Calu3 (cell line): ENCODE measurements around the gene ALK. TPM values are rescaled to one million over a fixed set of nuclear protein-coding genes. Genes with fewer than 3 reads are reported as not detected.

Experiments
- BruUV-seq: library from RNA; stranded (reverse); fragments of 400-500 nt; replicated peaks from 2 replicates; lab custom pipeline; 2021; lab: Mats Ljungman, UMichigan
- CTCF ChIA-PET: fragments of 300-600 bp; sonication (Branson Sonifier 250); formaldehyde crosslinking; loops from one replicate; lab custom pipeline; 2022; ENCODE audit warnings: antibody characterized with exemption; lab: Charles Lee
- DNase-seq: peaks from one replicate; pipeline ENCODE4 v3.0.0; 2022
- H3K27ac Mint-ChIP-seq: one replicate; pipeline ENCODE4 v1.8.0; 2022; ENCODE audit warnings: mixed read lengths; ENCODE audit not compliant: unreplicated experiment
- H3K27me3 Mint-ChIP-seq: one replicate; pipeline ENCODE4 v1.8.0; 2022; ENCODE audit warnings: mixed read lengths; ENCODE audit not compliant: unreplicated experiment
- H3K36me3 Mint-ChIP-seq: one replicate; pipeline ENCODE4 v1.8.0; 2022; ENCODE audit warnings: mild to moderate bottlenecking, moderate library complexity, mixed read lengths; ENCODE audit not compliant: insufficient read depth, unreplicated experiment
- H3K4me1 Mint-ChIP-seq: one replicate; pipeline ENCODE4 v1.8.0; 2022; ENCODE audit warnings: mild to moderate bottlenecking, low read depth, mixed read lengths; ENCODE audit not compliant: unreplicated experiment
- H3K4me3 Mint-ChIP-seq: one replicate; pipeline ENCODE4 v1.8.0; 2022; ENCODE audit warnings: mild to moderate bottlenecking, low read depth, moderate library complexity, mixed read lengths; ENCODE audit not compliant: unreplicated experiment
- H3K9me3 Mint-ChIP-seq: one replicate; pipeline ENCODE4 v1.8.0; 2022; ENCODE audit warnings: low read depth, mixed read lengths; ENCODE audit not compliant: unreplicated experiment
- CTCF ChIP-seq: fragments of 200-600 bp; IDR thresholded peaks from one replicate; pipeline ENCODE4 v1.8.0; 2022; ENCODE audit warnings: antibody characterized with exemption; ENCODE audit not compliant: unreplicated experiment
- intact Hi-C: fragments of 100-400 bp; cut with micrococcal nuclease; formaldehyde crosslinking; loops from one replicate; pipeline ENCODE4 v1.10.0; 2022; ENCODE audit not compliant: unreplicated experiment
- total RNA-seq: library from RNA; stranded (reverse); gene quantifications from 2 replicates; pipeline ENCODE4 v1.2.3, GENCODE V29; 2022

Gene ALK
- total RNA-seq, 1 experiment from 2014 or later, result not detected

DNA sequence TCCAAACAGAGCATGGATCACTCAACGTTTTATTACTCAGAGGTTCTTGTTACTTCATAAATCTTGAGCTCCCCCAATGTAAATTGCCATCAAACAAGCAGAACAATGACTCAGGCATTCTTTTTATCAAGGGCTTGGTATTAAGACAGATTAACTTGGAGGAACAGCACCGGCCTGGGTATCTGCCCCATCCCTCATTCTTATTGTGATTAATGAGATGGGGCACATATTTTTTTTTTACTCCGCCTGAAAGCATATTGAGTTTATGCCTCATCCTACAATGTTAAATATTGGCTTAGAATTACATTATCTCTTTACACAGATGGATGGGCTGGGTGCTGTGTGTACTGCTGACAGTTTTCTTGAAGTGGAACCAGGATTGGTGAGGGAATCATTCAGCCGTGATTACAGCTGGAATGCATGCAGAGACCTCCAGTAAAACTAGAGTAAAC, 418.9 kb downstream of the ALK start:
- intact Hi-C loops, result no loop called here
- Mint-ChIP-seq H3K27me3 (peaks cover 14% of the 10 kb centered on the region), H3K4me3 (no peak overlapping the region), H3K4me1 (no peaks in the 10 kb centered on the region), H3K36me3 (peaks cover 4% of the 10 kb centered on the region), H3K27ac (no peak overlapping the region), H3K9me3 (no peaks in the 10 kb centered on the region)
- no peak for TF ChIP-seq CTCF
- CTCF ChIA-PET, result no interaction called here
- BruUV-seq, result no TSS peak
- DNase-seq, result no peak

- DNase-seq, result no peak
- no peaks in the 10 kb centered on the region for H3K4me1 Mint-ChIP-seq
- no peak overlapping the region for H3K4me3 Mint-ChIP-seq
- peaks cover 35% of the 10 kb centered on the region for H3K27me3 Mint-ChIP-seq
- H3K27ac Mint-ChIP-seq, result no peak overlapping the region
- H3K36me3 Mint-ChIP-seq, result no peaks in the 10 kb centered on the region
- no TSS peak for BruUV-seq
- no peaks in the 10 kb centered on the region for H3K9me3 Mint-ChIP-seq
- intact Hi-C loops, result no loop called here
- TF ChIP-seq CTCF, result no peak
- CTCF ChIA-PET, result no interaction called here
Measured at GRCh38 chr2:29497375-29497774, 424.0 kb downstream of the ALK start.

- no peak for TF ChIP-seq CTCF
- CTCF ChIA-PET, result no interaction called here
- DNase-seq, result no peak
- no peaks in the 10 kb centered on the region for H3K9me3 Mint-ChIP-seq
- H3K4me3 Mint-ChIP-seq, result no peak overlapping the region
- H3K27ac Mint-ChIP-seq, result no peak overlapping the region
- no TSS peak for BruUV-seq
- no peaks in the 10 kb centered on the region for H3K4me1 Mint-ChIP-seq
- no peaks in the 10 kb centered on the region for H3K36me3 Mint-ChIP-seq
- intact Hi-C loops, result no loop called here
- H3K27me3 Mint-ChIP-seq, result peaks cover 47% of the 10 kb centered on the region
Measured at GRCh38 chr2:29496198-29496597, 425.2 kb downstream of the ALK start.

DNA sequence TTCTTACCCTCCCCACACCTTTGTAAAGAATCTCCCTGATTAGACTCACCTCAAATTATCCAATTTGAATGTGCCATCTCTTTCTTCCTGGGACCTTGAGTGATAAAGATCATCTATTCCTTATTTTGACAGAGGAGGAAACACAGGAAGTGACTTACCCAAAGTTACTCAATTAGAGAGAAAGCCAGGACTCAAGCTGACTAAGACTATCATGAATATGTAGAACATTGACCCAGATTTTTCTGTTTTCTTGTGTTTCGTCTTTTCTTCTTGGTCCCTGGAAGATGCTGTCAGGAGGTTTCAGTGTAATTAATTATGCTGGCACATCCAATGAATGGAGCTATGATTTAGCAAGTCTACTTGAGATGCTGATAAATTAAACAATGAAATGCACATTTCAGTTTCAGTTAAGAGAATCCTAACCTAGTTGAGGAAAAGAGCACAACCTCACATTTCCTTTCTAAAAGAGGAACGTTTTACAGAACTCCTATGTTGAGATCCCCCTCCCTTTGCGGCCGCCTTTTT, 425.8 kb downstream of the ALK start:
- no peaks in the 10 kb centered on the region for H3K9me3 Mint-ChIP-seq
- H3K27me3 Mint-ChIP-seq, result peaks cover 50% of the 10 kb centered on the region
- CTCF ChIA-PET, result no interaction called here

More for the DNA sequence above, 425.8 kb downstream of the ALK start:
- Mint-ChIP-seq H3K4me1 (no peaks in the 10 kb centered on the region), H3K36me3 (no peaks in the 10 kb centered on the region), H3K27ac (no peak overlapping the region), H3K4me3 (no peak overlapping the region)
- BruUV-seq, result no TSS peak
- intact Hi-C loops, result no loop called here
- DNase-seq, result no peak
- TF ChIP-seq CTCF, result no peak
